Activated naive CD4-positive, alpha-beta T cell treated with anti-CD3 and anti-CD28 coated beads, Interleukin-2, amount 10 ng/mL, durations not matched to agents 5 hours and 36 hours (primary cell): ENCODE results near the gene LGALS8. TPM values are rescaled to one million over a fixed set of nuclear protein-coding genes. Genes with fewer than 3 reads are reported as not detected.

ENCODE experiments used
- total RNA-seq, 2 experiments: library from RNA; stranded (reverse); gene quantifications; one replicate each; pipeline ENCODE4 v1.2.3, GENCODE V29; 2021

The LGALS8 gene
- total RNA-seq = 100 to 1,000 TPM; 113 TPM

GRCh38 chr1:236523704-236524141, at the start of gene LGALS8:
LGALS8 (plus strand) TSS chr1:236523982; CDS start chr1:236526071, 2,089 bp downstream.

Other genes with a start within 250 kb of the LGALS8 start
- gene ERO1B, start 242.0 kb upstream of the LGALS8 start, total RNA-seq = 1 to 10 TPM; 4.1 to 5.7 TPM
- gene EDARADD, start 129.7 kb upstream of the LGALS8 start, total RNA-seq = under 1 TPM; 0.15 to 0.26 TPM
- gene HEATR1, start 80.5 kb downstream of the LGALS8 start, total RNA-seq = 10 to 100 TPM; 36.7 to 39.6 TPM
- gene ACTN2, start 162.5 kb downstream of the LGALS8 start, total RNA-seq = not detected